ENCODE results near the gene C1orf198.

C1orf198 gene

GRCh38 chr1:230898748-230899147, 30.4 kb upstream of the C1orf198 start:
- H3K4me3 Mint-ChIP-seq = no peak overlapping the region
- no peaks in the 10 kb centered on the region for H3K4me1 Mint-ChIP-seq
- H3K9me3 Mint-ChIP-seq = no peaks in the 10 kb centered on the region
- H3K27me3 Mint-ChIP-seq = no peaks in the 10 kb centered on the region
- H3K27ac Mint-ChIP-seq = no peak overlapping the region
- H3K36me3 Mint-ChIP-seq = peaks cover 3% of the 10 kb centered on the region

GRCh38 chr1:230898144-230898543, 29.8 kb upstream of the C1orf198 start:
- H3K27ac Mint-ChIP-seq = no peak overlapping the region
- no peaks in the 10 kb centered on the region for H3K4me1 Mint-ChIP-seq
- H3K4me3 Mint-ChIP-seq = no peak overlapping the region
- no peaks in the 10 kb centered on the region for H3K36me3 Mint-ChIP-seq
- no peaks in the 10 kb centered on the region for H3K27me3 Mint-ChIP-seq
- no peaks in the 10 kb centered on the region for H3K9me3 Mint-ChIP-seq

- H3K36me3 Mint-ChIP-seq = no peaks in the 10 kb centered on the region
- no peak overlapping the region for H3K4me3 Mint-ChIP-seq
- no peaks in the 10 kb centered on the region for H3K9me3 Mint-ChIP-seq
- H3K27me3 Mint-ChIP-seq = no peaks in the 10 kb centered on the region
- no peaks in the 10 kb centered on the region for H3K4me1 Mint-ChIP-seq
- no peak overlapping the region for H3K27ac Mint-ChIP-seq
These were observed 28.5 kb upstream of the C1orf198 start for GRCh38 chr1:230896779-230897178.

- Mint-ChIP-seq H3K4me1 (no peaks in the 10 kb centered on the region), H3K9me3 (no peaks in the 10 kb centered on the region), H3K27me3 (no peaks in the 10 kb centered on the region), H3K4me3 (no peak overlapping the region), H3K27ac (no peak overlapping the region), H3K36me3 (no peaks in the 10 kb centered on the region)
These were observed 27.1 kb upstream of the C1orf198 start for GRCh38 chr1:230895452-230895851.

GRCh38 chr1:230894664-230895063, 26.3 kb upstream of the C1orf198 start:
- Mint-ChIP-seq H3K9me3 (no peaks in the 10 kb centered on the region), H3K36me3 (no peaks in the 10 kb centered on the region), H3K4me3 (no peak overlapping the region), H3K27ac (no peak overlapping the region), H3K27me3 (no peaks in the 10 kb centered on the region), H3K4me1 (no peaks in the 10 kb centered on the region)

GRCh38 chr1:230894032-230894431, 25.7 kb upstream of the C1orf198 start:
- no peak overlapping the region for H3K27ac Mint-ChIP-seq
- H3K9me3 Mint-ChIP-seq = no peaks in the 10 kb centered on the region
- H3K4me1 Mint-ChIP-seq = no peaks in the 10 kb centered on the region
- H3K36me3 Mint-ChIP-seq = no peaks in the 10 kb centered on the region
- no peaks in the 10 kb centered on the region for H3K27me3 Mint-ChIP-seq
- no peak overlapping the region for H3K4me3 Mint-ChIP-seq

- H3K27ac Mint-ChIP-seq = no peak overlapping the region
- H3K9me3 Mint-ChIP-seq = no peaks in the 10 kb centered on the region
- peaks cover 3% of the 10 kb centered on the region for H3K27me3 Mint-ChIP-seq
- no peaks in the 10 kb centered on the region for H3K4me1 Mint-ChIP-seq
- H3K4me3 Mint-ChIP-seq = no peak overlapping the region
- H3K36me3 Mint-ChIP-seq = no peaks in the 10 kb centered on the region
These were observed 23.7 kb upstream of the C1orf198 start for GRCh38 chr1:230892018-230892491.

GRCh38 chr1:230891413-230891812, 23.1 kb upstream of the C1orf198 start:
- no peaks in the 10 kb centered on the region for H3K9me3 Mint-ChIP-seq
- H3K4me1 Mint-ChIP-seq = no peaks in the 10 kb centered on the region
- H3K27me3 Mint-ChIP-seq = peaks cover 3% of the 10 kb centered on the region
- H3K27ac Mint-ChIP-seq = no peak overlapping the region
- no peaks in the 10 kb centered on the region for H3K36me3 Mint-ChIP-seq
- H3K4me3 Mint-ChIP-seq = no peak overlapping the region

GRCh38 chr1:230884646-230885045, 16.3 kb upstream of the C1orf198 start:
- no peak overlapping the region for H3K27ac Mint-ChIP-seq
- peaks cover 30% of the 10 kb centered on the region for H3K27me3 Mint-ChIP-seq
- no peaks in the 10 kb centered on the region for H3K9me3 Mint-ChIP-seq
- H3K4me1 Mint-ChIP-seq = no peaks in the 10 kb centered on the region
- no peak overlapping the region for H3K4me3 Mint-ChIP-seq
- H3K36me3 Mint-ChIP-seq = no peaks in the 10 kb centered on the region

- H3K27ac Mint-ChIP-seq = no peak overlapping the region
- H3K9me3 Mint-ChIP-seq = no peaks in the 10 kb centered on the region
- no peaks in the 10 kb centered on the region for H3K36me3 Mint-ChIP-seq
- H3K4me3 Mint-ChIP-seq = no peak overlapping the region
- H3K4me1 Mint-ChIP-seq = no peaks in the 10 kb centered on the region
- H3K27me3 Mint-ChIP-seq = peaks cover 30% of the 10 kb centered on the region
These were observed 15.6 kb upstream of the C1orf198 start for GRCh38 chr1:230883967-230884366.

GRCh38 chr1:230879778-230880177, 11.5 kb upstream of the C1orf198 start:
- Mint-ChIP-seq H3K27me3 (peaks cover 32% of the 10 kb centered on the region), H3K4me3 (no peak overlapping the region)

GRCh38 chr1:230878591-230878990, 10.3 kb upstream of the C1orf198 start:
- H3K4me3 Mint-ChIP-seq = no peak overlapping the region
- H3K27ac Mint-ChIP-seq = no peak overlapping the region
- H3K36me3 Mint-ChIP-seq = no peaks in the 10 kb centered on the region
- H3K9me3 Mint-ChIP-seq = no peaks in the 10 kb centered on the region
- peaks cover 28% of the 10 kb centered on the region for H3K27me3 Mint-ChIP-seq
- H3K4me1 Mint-ChIP-seq = no peaks in the 10 kb centered on the region

More at GRCh38 chr1:230879778-230880177, 11.5 kb upstream of the C1orf198 start:
- no peaks in the 10 kb centered on the region for H3K9me3 Mint-ChIP-seq
- H3K4me1 Mint-ChIP-seq = no peaks in the 10 kb centered on the region
- H3K27ac Mint-ChIP-seq = no peak overlapping the region
- H3K36me3 Mint-ChIP-seq = no peaks in the 10 kb centered on the region

- no peaks in the 10 kb centered on the region for H3K4me1 Mint-ChIP-seq
- no peaks in the 10 kb centered on the region for H3K36me3 Mint-ChIP-seq
- H3K9me3 Mint-ChIP-seq = no peaks in the 10 kb centered on the region
- H3K27ac Mint-ChIP-seq = no peak overlapping the region
- H3K4me3 Mint-ChIP-seq = no peak overlapping the region
- peaks cover 28% of the 10 kb centered on the region for H3K27me3 Mint-ChIP-seq
These were observed 9.7 kb upstream of the C1orf198 start for GRCh38 chr1:230877924-230878590.

- no peaks in the 10 kb centered on the region for H3K36me3 Mint-ChIP-seq
- H3K27me3 Mint-ChIP-seq = peaks cover 26% of the 10 kb centered on the region
- H3K27ac Mint-ChIP-seq = no peak overlapping the region
- H3K4me3 Mint-ChIP-seq = no peak overlapping the region
- no peaks in the 10 kb centered on the region for H3K9me3 Mint-ChIP-seq
- H3K4me1 Mint-ChIP-seq = no peaks in the 10 kb centered on the region
These were observed 9.0 kb upstream of the C1orf198 start for GRCh38 chr1:230877146-230877923.

GRCh38 chr1:230876660-230877059, 8.3 kb upstream of the C1orf198 start:
- Mint-ChIP-seq H3K9me3 (no peaks in the 10 kb centered on the region), H3K27me3 (peaks cover 27% of the 10 kb centered on the region), H3K4me1 (no peaks in the 10 kb centered on the region), H3K4me3 (no peak overlapping the region), H3K36me3 (no peaks in the 10 kb centered on the region), H3K27ac (no peak overlapping the region)

GRCh38 chr1:230875370-230875769, 7.0 kb upstream of the C1orf198 start:
- Mint-ChIP-seq H3K36me3 (no peaks in the 10 kb centered on the region), H3K9me3 (no peaks in the 10 kb centered on the region), H3K4me1 (no peaks in the 10 kb centered on the region), H3K27me3 (peaks cover 16% of the 10 kb centered on the region), H3K27ac (no peak overlapping the region), H3K4me3 (no peak overlapping the region)
